ENCODE results near the gene P2RY4. TPM values are rescaled to one million over a fixed set of nuclear protein-coding genes. Genes with fewer than 3 reads are reported as not detected.

P2RY4 gene
- total RNA-seq, result 0.09 TPM
- under 1 TPM in 5 of 8 donors, not detected in 3; 0.10 to 0.27 (median 0.20) TPM for polyA plus RNA-seq (ENCODE audit: insufficient read depth in 1 of 8, insufficient read length in 8 of 8, low replicate concordance in 1 of 8)
- long read RNA-seq, donor 1, result 0 reads
- long read RNA-seq, donor 2, result 0 reads
- long read RNA-seq, donor 3, result 0 reads
- long read RNA-seq, donor 4, partial matches to known transcripts, result 0 of 1 reads
- long read RNA-seq, donor 4, other reads (novel, unspliced or antisense), result 0 of 1 reads
- long read RNA-seq, donor 5, partial matches to known transcripts, result 0 of 1 reads
- long read RNA-seq, donor 5, other reads (novel, unspliced or antisense), result 0 of 1 reads
- long read RNA-seq, donor 6, result 0 reads
- long read RNA-seq, donor 7, result 0 reads
- long read RNA-seq, donor 8, result 0 reads
- long read RNA-seq, donor 9, result 0 reads
- long read RNA-seq, donor 10, result 0 reads
- long read RNA-seq, donor 11, result 0 reads

DNA sequence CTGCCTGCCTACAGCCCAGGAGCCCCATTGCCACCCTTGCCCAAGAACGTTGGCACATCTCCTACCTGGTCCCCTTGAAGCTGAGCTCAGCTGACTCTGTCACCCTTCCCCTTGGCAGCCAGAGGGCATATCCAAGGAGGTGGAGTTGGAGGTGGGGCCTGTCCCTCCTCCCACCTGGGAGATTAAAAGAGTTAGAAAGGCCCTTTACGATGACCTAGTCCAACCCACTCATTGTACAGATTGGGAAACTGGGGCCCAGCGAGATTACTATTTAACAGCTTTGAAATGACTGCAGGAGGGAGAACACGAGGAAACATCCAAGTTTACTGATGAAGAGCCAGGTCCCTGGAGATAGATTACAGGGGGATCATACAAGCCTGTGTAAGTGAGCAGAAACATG, at the start of gene P2RY4:
Gene P2RY4, minus strand, starts transcription at position 101 of the 400 bp plus-strand sequence. CDS start 580 bp downstream, outside the sequence.
- H3K4me3 ChIP-seq (ENCODE audit: low read length), result no peak within 1 kb of the TSS
- no peak within 1 kb of the TSS for H3K27ac ChIP-seq (ENCODE audit: low read length)
- H3K36me3 ChIP-seq (ENCODE audit: control insufficient read depth, insufficient read depth, low read length), result no peaks in the 10 kb centered on the region
- peaks cover 11% of the 10 kb centered on the region for H3K27me3 ChIP-seq (ENCODE audit: control insufficient read depth, insufficient read depth, low read length)
- WGBS (ENCODE audit: insufficient coverage), result 40% methylated on average over 2 of the region's 4 CpGs
- H3K4me1 ChIP-seq (ENCODE audit: control insufficient read depth, insufficient read depth, low read length), result no peaks in the 10 kb centered on the region
- DNase-seq, result no peak
- H3K9me3 ChIP-seq (replicated peaks; ENCODE audit: control insufficient read depth, low read depth, low read length), result no peaks in the 10 kb centered on the region

DNA sequence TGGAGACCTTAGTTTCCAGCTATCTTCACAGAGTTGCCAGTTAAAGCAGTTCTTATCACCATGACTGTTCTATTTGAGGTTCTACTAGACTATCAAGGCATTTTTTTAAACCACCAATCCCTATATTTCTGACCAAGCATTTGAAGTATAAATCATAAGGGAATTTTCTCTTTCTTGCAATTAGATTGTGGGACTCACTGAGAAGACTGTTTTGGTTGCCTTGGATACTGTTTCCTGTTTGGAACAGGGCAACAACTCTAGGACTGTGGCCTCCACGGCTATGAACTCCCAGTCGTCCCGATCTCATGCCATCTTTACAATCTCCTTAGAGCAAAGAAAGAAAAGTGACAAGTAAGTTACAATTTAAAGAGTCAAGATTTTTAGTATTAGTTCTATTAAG, 41.7 kb upstream of the P2RY4 start:
- DNase-seq, result peak; percentile 25
- H3K27ac ChIP-seq (ENCODE audit: low read length), result no peak overlapping the region
- 83% methylated on average over 1 of the region's 3 CpGs for WGBS (ENCODE audit: insufficient coverage)
- H3K36me3 ChIP-seq (ENCODE audit: control insufficient read depth, insufficient read depth, low read length), result no peaks in the 10 kb centered on the region
- H3K4me1 ChIP-seq (ENCODE audit: control insufficient read depth, insufficient read depth, low read length), result no peaks in the 10 kb centered on the region
- H3K27me3 ChIP-seq (ENCODE audit: control insufficient read depth, insufficient read depth, low read length), result peaks cover 4% of the 10 kb centered on the region
- no peaks in the 10 kb centered on the region for H3K9me3 ChIP-seq (replicated peaks; ENCODE audit: control insufficient read depth, low read depth, low read length)
- no peak overlapping the region for H3K4me3 ChIP-seq (ENCODE audit: low read length)

DNA sequence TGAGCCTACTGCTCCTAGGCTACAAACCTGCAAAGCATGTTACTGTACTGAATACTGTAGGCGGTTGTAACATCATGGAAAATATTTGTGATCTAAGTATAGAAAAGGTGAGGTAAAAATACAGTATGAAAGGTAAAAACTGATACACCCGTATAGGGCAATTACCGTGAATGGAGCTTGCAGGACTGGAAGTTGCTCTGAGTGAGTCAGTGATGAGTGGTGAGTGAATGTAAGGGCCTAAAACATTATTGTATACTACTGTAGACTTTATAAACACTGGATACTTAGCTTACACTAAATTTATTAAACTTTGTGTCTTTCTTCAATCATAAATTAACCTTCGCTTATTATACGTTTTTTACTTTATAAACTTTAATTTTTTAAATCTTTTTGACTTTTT, 33.6 kb upstream of the P2RY4 start:
- Histone ChIP-seq H3K27ac (ENCODE audit: low read length) (no peak overlapping the region), H3K27me3 (ENCODE audit: control insufficient read depth, insufficient read depth, low read length) (peaks cover 10% of the 10 kb centered on the region), H3K36me3 (ENCODE audit: control insufficient read depth, insufficient read depth, low read length) (no peaks in the 10 kb centered on the region), H3K4me3 (ENCODE audit: low read length) (no peak overlapping the region), H3K4me1 (ENCODE audit: control insufficient read depth, insufficient read depth, low read length) (peaks cover 5% of the 10 kb centered on the region), H3K9me3 (replicated peaks; ENCODE audit: control insufficient read depth, low read depth, low read length) (no peaks in the 10 kb centered on the region)
- WGBS (ENCODE audit: insufficient coverage), result no CpG with 5 or more reads among the region's 5 CpGs
- no peak for DNase-seq

DNA sequence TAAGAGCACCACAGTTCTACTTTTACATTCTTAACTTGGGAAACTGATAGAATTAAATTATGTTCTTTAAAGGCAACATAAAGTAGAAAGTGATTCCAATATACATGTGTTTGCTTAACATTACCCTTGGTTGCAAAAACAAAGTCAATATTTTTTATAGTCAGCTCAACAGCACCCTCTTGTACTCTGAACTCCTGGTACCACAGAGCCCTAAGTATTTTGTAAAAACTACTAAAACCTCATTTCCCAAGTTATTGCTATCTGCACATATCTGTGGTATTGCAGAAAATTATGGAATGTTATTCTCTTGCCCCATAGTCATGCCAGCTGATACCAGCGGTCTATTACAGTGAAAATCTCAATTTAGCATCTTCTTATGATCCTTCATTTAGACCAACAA, 32.8 kb upstream of the P2RY4 start:
- no peak for DNase-seq
- Histone ChIP-seq H3K27me3 (ENCODE audit: control insufficient read depth, insufficient read depth, low read length) (peaks cover 6% of the 10 kb centered on the region), H3K36me3 (ENCODE audit: control insufficient read depth, insufficient read depth, low read length) (peaks cover 3% of the 10 kb centered on the region), H3K9me3 (replicated peaks; ENCODE audit: control insufficient read depth, low read depth, low read length) (no peaks in the 10 kb centered on the region), H3K4me3 (ENCODE audit: low read length) (no peak overlapping the region), H3K4me1 (ENCODE audit: control insufficient read depth, insufficient read depth, low read length) (peaks cover 5% of the 10 kb centered on the region), H3K27ac (ENCODE audit: low read length) (no peak overlapping the region)
- no CpG with 5 or more reads among the region's 1 CpG for WGBS (ENCODE audit: insufficient coverage)

DNA sequence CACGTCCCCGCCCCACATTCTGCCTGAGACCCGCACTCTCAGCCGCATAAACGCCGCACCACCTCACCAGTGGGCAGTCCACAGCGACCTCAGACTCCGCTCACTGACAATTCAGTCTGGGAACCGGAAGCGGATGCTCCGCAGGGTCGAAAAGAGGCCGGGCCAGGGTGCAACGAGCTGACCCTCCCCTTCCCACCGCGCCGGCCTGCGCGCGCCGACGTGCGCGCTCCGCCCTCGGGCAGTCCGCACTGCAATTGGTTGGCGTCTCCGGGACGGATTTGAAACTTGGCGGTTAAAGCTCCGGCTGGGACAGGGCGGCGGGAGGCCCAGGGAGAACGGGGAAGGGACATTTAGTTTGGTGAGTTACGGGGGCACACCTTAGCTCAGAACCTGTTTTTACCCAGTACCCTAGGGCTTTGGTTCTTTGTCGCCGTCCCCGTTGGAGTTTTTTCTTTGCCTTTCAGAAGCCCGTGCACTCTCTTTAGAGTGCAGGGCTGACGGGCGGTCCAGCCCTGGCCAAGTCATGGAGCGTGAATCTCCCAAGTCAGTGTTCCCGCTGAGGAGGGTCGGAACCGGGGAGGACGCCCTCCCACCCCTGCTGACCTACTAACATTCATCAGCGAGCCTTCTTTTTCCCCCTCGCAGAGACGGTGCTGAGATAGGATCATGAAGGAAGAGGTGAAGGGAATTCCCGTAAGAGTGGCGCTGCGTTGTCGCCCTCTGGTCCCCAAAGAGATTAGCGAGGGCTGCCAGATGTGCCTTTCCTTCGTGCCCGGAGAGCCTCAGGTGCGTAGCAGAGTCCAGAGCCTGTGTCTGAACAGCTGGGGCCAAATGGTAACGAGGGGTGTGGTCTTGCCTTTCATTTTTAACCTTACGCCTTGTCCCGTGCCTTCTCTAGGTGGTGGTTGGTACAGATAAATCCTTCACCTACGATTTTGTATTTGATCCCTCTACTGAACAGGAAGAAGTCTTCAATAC, 30.1 kb upstream of the P2RY4 start, which contains the start of the genes KIF4A and PDZD11:
Gene KIF4A, plus strand, starts transcription at position 312 of the 978 bp plus-strand sequence. Its CDS starts 355 bp downstream, at position 667.
Gene PDZD11, minus strand, starts transcription at position 135 of the 978 bp plus-strand sequence. CDS start 586 bp downstream, outside the sequence.
- peak; percentile 93 for DNase-seq
- H3K9me3 ChIP-seq (replicated peaks; ENCODE audit: control insufficient read depth, low read depth, low read length), result no peaks in the 10 kb centered on the region
- H3K36me3 ChIP-seq (ENCODE audit: control insufficient read depth, insufficient read depth, low read length), result peaks cover 6% of the 10 kb centered on the region
- WGBS (ENCODE audit: insufficient coverage), result 42% methylated on average over 35 of the region's 62 CpGs
- peak within 1 kb of the TSS; percentile 75 for H3K4me3 ChIP-seq (ENCODE audit: low read length)
- peaks cover 8% of the 10 kb centered on the region for H3K27me3 ChIP-seq (ENCODE audit: control insufficient read depth, insufficient read depth, low read length)
- peaks cover 5% of the 10 kb centered on the region for H3K4me1 ChIP-seq (ENCODE audit: control insufficient read depth, insufficient read depth, low read length)
- peak within 1 kb of the TSS; percentile 67 for H3K27ac ChIP-seq (ENCODE audit: low read length)

DNA sequence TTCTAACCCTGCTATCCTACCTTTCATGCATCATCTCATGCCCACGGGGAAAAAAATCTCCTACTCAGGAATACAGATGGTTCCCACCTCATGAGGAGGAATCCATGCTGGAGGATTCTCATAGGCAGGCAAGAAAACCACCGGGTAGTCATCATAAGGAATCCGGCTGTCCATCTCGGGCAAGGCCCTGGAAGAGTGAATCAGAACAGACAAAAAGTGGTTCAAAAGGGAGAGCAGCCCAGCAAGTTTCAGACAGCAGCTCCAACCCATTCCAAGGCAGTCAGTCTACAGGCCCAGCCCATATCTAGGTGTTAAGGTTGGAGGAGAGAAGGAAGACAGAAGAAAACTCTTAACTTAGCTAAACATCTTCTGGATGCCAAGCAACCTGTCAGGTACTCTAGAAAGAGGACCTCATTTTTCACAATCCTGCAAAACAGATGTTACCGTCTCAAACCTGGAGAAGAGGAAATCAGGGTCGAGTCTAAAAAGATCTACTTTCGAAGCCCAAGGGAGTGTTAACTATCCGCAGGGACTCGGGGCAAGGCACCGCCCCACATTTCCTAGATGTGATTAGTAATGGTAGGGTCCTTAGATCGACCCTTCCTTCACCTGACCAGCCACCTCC, 29.3 kb upstream of the P2RY4 start:
- DNase-seq, result no peak
- peaks cover 5% of the 10 kb centered on the region for H3K4me1 ChIP-seq (ENCODE audit: control insufficient read depth, insufficient read depth, low read length)
- peaks cover 9% of the 10 kb centered on the region for H3K27me3 ChIP-seq (ENCODE audit: control insufficient read depth, insufficient read depth, low read length)
- H3K27ac ChIP-seq (ENCODE audit: low read length), result peak overlapping the region; percentile 67
- peaks cover 8% of the 10 kb centered on the region for H3K36me3 ChIP-seq (ENCODE audit: control insufficient read depth, insufficient read depth, low read length)
- H3K9me3 ChIP-seq (replicated peaks; ENCODE audit: control insufficient read depth, low read depth, low read length), result no peaks in the 10 kb centered on the region
- peak overlapping the region; percentile 75 for H3K4me3 ChIP-seq (ENCODE audit: low read length)
- WGBS (ENCODE audit: insufficient coverage), result 67% methylated on average over 4 of the region's 11 CpGs

DNA sequence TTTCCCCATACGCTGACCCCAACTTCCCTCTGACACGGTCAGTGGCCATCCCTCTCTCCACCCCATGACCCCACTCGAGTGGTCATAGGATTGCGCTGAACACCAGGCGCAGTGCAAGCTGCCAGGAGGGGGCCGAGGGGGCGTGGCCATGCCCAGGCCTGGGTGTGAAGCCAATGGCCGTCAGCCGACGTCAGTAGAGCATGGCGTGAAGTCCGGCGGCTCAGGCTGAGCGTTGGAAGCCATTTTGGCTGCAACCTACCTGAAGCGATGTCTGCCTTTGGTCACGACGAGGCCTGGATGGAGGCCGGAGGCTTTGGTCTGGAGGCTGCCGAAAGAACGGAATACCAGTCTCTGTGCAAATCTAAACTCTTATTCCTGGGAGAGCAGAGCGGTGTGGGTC, 21.9 kb upstream of the P2RY4 start, which contains the start of gene RAB41:
Gene RAB41, plus strand, starts transcription at position 222 of the 400 bp plus-strand sequence. Its CDS starts 46 bp downstream, at position 268.
- 91% methylated on average over 18 of the region's 21 CpGs for WGBS (ENCODE audit: insufficient coverage)
- DNase-seq, result no peak

DNA sequence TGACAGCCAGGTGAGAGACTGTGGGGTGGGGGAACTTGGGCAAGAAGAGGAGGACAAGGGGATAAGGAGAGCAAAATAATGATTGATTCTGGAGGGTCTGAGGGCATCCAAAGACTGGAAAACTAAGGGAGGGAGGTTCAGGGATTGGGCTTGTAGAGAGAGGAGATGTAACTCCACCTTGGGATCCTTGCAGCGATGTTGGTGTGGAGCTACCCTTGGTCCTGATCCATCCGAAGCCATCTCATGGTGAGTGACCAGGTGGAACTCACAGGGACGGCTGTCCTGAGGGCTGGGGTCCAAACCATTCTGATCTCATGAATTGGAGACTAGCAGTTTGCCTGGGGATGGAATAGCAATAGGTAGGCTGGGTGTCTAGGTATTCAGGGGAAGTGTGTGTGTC, 20.6 kb upstream of the P2RY4 start:
- H3K4me1 ChIP-seq (ENCODE audit: control insufficient read depth, insufficient read depth, low read length), result no peaks in the 10 kb centered on the region
- H3K36me3 ChIP-seq (ENCODE audit: control insufficient read depth, insufficient read depth, low read length), result peaks cover 2% of the 10 kb centered on the region
- H3K4me3 ChIP-seq (ENCODE audit: low read length), result no peak overlapping the region
- H3K27ac ChIP-seq (ENCODE audit: low read length), result no peak overlapping the region
- 69% methylated on average over 3 of the region's 3 CpGs for WGBS (ENCODE audit: insufficient coverage)
- peaks cover 5% of the 10 kb centered on the region for H3K27me3 ChIP-seq (ENCODE audit: control insufficient read depth, insufficient read depth, low read length)
- DNase-seq, result no peak
- H3K9me3 ChIP-seq (replicated peaks; ENCODE audit: control insufficient read depth, low read depth, low read length), result no peaks in the 10 kb centered on the region

More for the DNA sequence above, 21.9 kb upstream of the P2RY4 start, which contains the start of gene RAB41:
- no peaks in the 10 kb centered on the region for H3K4me1 ChIP-seq (ENCODE audit: control insufficient read depth, insufficient read depth, low read length)
- peaks cover 2% of the 10 kb centered on the region for H3K36me3 ChIP-seq (ENCODE audit: control insufficient read depth, insufficient read depth, low read length)
- peaks cover 5% of the 10 kb centered on the region for H3K27me3 ChIP-seq (ENCODE audit: control insufficient read depth, insufficient read depth, low read length)
- no peaks in the 10 kb centered on the region for H3K9me3 ChIP-seq (replicated peaks; ENCODE audit: control insufficient read depth, low read depth, low read length)
- H3K27ac ChIP-seq (ENCODE audit: low read length), result no peak within 1 kb of the TSS
- no peak within 1 kb of the TSS for H3K4me3 ChIP-seq (ENCODE audit: low read length)

DNA sequence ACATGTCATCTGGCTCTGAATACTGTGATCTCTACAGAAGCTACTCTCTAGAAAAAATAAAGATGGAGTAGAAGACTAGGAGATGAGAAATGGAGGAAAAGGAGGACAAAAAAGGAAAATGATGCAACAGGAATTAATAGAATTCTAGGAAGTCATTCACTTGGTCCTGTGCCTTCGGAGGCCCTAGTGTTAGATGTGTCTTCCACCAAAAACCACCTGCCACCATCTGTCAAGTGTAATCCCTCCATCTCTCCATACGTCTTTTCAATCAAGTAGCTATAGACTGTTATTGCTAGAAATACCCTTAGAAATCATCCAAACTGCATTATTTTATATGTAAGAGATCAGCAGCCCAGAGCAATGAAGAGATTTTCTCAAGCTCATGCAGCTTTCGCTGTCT, 19.1 kb upstream of the P2RY4 start:
- no peaks in the 10 kb centered on the region for H3K9me3 ChIP-seq (replicated peaks; ENCODE audit: control insufficient read depth, low read depth, low read length)
- no peak overlapping the region for H3K4me3 ChIP-seq (ENCODE audit: low read length)
- H3K36me3 ChIP-seq (ENCODE audit: control insufficient read depth, insufficient read depth, low read length), result no peaks in the 10 kb centered on the region
- WGBS (ENCODE audit: insufficient coverage), result no CpG with 5 or more reads among the region's 3 CpGs
- no peak overlapping the region for H3K27ac ChIP-seq (ENCODE audit: low read length)
- no peak for DNase-seq
- no peaks in the 10 kb centered on the region for H3K4me1 ChIP-seq (ENCODE audit: control insufficient read depth, insufficient read depth, low read length)
- peaks cover 3% of the 10 kb centered on the region for H3K27me3 ChIP-seq (ENCODE audit: control insufficient read depth, insufficient read depth, low read length)
